NCI-H1105 treated with DMSO at 0.1 percent for 48 hours (cell line): Measurements from ENCODE around the gene USH2A.

Source experiments
- DNase-seq: peaks from one replicate; lab custom pipeline; 2025; lab: John Stamatoyannopoulos, UW

The USH2A gene, protein sequence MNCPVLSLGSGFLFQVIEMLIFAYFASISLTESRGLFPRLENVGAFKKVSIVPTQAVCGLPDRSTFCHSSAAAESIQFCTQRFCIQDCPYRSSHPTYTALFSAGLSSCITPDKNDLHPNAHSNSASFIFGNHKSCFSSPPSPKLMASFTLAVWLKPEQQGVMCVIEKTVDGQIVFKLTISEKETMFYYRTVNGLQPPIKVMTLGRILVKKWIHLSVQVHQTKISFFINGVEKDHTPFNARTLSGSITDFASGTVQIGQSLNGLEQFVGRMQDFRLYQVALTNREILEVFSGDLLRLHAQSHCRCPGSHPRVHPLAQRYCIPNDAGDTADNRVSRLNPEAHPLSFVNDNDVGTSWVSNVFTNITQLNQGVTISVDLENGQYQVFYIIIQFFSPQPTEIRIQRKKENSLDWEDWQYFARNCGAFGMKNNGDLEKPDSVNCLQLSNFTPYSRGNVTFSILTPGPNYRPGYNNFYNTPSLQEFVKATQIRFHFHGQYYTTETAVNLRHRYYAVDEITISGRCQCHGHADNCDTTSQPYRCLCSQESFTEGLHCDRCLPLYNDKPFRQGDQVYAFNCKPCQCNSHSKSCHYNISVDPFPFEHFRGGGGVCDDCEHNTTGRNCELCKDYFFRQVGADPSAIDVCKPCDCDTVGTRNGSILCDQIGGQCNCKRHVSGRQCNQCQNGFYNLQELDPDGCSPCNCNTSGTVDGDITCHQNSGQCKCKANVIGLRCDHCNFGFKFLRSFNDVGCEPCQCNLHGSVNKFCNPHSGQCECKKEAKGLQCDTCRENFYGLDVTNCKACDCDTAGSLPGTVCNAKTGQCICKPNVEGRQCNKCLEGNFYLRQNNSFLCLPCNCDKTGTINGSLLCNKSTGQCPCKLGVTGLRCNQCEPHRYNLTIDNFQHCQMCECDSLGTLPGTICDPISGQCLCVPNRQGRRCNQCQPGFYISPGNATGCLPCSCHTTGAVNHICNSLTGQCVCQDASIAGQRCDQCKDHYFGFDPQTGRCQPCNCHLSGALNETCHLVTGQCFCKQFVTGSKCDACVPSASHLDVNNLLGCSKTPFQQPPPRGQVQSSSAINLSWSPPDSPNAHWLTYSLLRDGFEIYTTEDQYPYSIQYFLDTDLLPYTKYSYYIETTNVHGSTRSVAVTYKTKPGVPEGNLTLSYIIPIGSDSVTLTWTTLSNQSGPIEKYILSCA (N-terminal part only)

DNA sequence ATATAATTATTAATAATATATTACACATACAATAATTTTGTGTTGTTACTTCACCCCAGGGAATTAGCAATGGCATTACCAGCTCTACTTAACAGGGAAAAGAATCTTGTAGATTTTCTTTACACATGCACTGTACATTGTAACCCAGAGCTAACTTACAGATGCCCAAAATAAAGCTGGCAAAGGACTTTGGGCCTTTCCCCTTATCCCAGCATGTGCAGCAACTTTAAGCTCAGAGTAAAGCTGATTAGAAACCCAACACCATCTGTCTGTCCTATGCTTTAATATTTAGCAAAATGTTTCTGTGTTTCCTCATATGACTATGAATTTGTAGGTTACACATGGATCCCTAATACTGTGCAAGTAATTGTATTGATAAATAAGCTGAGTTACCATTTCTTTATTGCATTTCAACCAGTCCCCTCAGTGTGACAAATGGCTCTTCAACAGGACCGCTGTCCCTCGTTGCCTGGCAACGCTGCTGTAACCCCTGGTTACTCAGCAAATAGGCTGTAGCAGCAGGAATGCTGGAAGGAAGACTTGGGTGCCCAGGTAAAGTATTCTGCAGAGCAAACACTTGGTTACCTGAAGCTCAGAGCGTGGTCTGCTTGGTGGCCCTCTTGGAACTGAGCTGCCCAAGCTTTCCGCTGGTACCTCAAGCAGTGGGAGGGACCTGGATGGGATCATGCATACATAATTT is at the start of gene USH2A:
USH2A (minus strand) TSS at position 628 of the 700 bp plus-strand sequence. CDS start 1,112 bp downstream, outside the sequence.
- peak; percentile 85 for DNase-seq

- DNase-seq = no peak
Measured at GRCh38 chr1:216466162-216466801, 43.0 kb upstream of the USH2A start.

- no peak for DNase-seq
Measured at GRCh38 chr1:216464489-216464888, 41.2 kb upstream of the USH2A start.

DNA sequence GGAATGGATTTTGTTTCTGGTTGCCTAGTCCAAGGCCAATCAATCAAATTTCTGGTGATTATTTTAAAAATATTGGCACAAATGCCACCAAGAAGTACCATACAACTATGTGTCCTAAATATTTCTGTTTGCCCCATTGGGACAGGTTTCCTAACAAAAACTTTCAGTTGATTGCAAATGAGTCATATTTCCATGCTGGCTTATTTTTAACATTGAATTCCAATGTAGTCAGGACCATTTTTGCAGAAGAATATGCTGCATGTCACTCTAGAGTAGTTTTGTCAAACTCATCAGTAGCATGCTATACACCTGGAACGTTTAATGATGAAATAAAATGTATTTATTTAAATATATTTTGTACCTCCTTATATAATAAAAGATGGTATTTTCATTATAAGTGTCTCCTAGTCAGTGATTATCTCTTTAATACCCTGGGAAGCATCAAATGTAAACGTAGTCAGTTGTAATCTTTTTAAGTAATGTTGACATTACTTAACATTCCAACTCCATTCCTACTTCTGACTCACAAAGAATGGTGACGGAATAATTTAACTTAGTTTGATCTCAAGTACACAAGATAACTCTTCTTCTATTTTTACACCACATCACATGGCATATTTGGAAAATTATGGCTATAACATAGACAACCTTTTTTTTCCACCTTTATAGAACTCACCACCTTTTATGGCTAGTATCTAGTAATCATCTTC is 39.0 kb upstream of the USH2A start:
- DNase-seq = no peak

GRCh38 chr1:216461466-216461865 is 38.2 kb upstream of the USH2A start:
- DNase-seq = no peak

- DNase-seq = no peak
Measured at GRCh38 chr1:216459651-216460207, 36.5 kb upstream of the USH2A start.

GRCh38 chr1:216458812-216459211 is 35.6 kb upstream of the USH2A start:
- DNase-seq = peak; percentile 26

DNA sequence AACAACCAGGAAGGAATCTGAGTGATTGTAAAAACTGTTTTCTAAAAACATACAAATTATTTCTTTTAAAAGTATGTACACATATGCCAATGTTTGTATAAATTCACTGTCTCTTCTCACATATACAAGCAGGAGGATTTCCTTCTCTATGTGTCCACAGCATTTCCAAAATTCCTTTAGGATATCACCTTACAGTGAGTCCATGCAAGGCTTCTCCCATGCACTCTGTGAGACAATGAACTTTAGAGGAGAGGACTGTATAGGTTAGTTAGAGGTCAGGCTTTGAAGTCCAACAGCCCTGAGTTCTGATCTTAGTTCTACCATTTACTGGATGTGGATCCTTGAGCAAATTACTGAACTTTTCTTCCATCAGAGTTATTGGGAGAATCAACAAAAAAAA is 34.1 kb upstream of the USH2A start:
- no peak for DNase-seq

GRCh38 chr1:216456682-216457081 is 33.4 kb upstream of the USH2A start:
- DNase-seq = no peak

DNA sequence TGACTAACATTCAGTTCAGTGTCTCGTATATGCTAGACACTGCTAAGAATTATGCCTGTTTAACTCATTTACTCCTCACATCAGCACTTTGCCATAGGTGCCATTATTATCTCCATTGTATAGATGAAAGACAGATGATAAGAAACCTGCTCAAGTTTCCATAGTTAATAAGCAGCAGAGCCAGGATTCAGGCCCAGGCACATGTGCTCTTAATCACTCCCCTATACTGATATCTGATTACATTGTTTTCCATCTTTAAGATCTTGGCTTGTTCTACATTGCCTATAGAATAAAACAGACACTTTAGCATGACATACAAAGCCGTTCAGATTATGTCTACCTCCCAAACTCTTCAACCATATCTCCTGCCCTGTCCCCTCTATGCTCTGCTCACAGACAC is 30.5 kb upstream of the USH2A start:
- peak; percentile 19 for DNase-seq

- no peak for DNase-seq
Measured at GRCh38 chr1:216450227-216450626, 27.0 kb upstream of the USH2A start.

DNA sequence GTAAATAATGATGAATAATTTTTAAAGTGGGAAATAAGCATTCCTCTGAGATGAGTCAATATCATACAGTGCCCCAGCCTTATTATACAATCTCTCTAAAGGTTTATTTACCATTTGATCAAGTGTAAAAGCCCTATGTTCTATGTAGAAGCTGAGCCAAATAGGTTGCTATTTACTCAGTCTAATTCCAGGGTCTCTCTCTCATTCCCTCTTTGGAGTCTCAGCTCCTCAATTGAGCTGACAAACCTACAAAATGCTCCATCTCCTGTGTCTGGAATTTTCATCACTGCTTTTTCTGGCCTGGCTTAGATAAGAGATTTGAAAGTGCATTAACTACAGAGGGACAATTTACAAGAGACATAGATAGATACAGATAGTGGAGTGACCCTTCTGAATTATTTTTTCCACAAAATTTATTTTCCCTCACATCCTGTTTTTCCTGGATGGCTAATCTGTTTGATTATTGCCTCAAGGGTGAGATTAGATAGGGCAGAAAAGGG is 24.8 kb upstream of the USH2A start:
- no peak for DNase-seq

DNA sequence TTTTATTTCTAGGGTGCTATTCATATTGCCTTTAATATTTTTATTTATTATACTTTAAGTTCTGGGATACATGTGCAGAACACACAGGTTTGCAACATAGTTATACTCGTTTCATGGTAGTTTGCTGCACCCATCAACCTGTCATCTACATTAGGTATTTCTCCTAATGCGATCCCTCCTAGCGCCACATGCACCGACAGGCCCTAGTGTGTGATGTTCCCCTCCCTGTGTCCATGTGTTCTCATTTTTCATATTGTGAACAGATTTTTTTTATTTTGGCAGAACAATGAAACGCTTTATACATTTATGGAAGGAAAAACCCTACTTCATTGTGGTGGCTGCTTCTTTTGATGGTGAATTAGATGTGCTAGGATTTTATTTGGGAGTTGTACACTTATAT is 14.4 kb upstream of the USH2A start:
- no peak for DNase-seq

DNA sequence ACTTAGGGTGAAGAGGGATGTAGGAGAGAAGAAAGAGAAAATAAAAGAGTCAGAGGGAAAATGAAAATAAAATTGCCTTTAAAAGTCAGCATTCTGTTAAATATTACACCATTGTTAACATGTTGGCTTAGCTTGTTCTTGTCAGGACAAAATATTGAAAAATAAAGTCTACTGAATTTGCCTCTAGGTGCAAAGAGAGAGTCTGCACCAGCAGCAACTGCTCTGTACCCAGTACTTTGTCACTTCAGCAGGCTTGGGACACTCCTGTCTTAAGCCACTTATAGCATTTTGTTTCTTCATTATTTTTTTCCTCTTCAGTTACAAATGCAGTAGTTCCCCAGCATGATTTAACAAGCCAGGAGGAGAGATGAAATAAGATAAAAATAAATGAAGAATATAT is 11.0 kb upstream of the USH2A start:
- DNase-seq = no peak

- no peak for DNase-seq
Measured at GRCh38 chr1:216433175-216433574, 9.9 kb upstream of the USH2A start.

- peak; percentile 33 for DNase-seq
Measured at GRCh38 chr1:216430744-216431143, 7.5 kb upstream of the USH2A start.

DNA sequence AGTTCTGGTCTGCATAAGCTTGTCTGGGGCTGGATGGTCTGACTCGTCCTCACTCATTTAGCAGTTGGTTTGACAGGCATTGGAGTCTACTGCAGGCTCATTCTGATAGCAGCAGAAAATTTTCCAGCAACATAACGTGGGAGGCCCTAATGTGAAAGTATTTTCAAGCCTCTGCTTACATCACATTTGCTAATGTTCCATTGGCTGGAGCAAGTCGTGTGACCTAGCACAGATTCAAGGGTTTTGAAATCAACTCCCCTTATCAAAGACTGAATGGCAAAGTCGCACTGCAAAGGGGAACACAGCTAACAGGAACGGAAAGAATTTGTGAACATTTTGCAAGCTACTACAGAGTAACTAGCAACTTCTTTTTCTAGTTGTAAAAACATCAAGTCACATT is 2.3 kb upstream of the USH2A start:
- no peak for DNase-seq

DNA sequence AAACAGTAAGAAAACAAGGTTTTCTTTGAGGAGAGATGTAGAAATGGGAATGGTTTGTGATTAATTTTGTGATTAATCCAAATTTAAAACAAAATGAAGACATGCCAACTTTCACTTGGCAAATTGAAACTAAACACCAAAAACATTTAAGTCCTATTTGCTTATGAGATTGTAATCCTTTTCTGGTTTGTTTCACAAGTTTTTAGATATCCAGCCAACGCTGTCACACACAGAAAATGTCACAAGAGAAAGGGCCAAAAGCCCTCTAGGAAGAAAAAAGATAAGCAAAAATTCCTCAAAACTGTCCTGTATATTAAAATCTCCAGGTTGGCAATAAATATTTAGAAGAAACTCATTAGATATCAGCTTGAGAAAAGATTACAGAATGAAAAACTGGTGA is 2.5 kb downstream of the USH2A start:
- DNase-seq = no peak

DNA sequence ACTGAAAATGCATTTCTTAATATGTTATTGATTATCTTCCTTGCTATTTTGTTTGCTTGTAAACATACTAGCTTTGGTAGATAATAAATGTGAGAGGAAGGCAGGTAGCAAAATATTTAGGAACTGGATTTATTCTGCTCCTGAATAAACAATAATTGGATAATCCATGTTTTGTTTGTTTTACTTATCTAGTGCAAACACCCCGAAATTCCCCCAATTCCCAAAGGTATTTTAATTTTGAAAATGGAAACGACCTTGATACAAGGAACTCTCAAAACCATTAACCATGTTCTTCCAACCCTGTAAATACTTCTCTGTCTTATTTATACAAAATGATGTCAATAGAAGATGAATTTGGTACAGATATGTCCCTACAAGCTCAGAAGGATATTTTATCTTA is 3.0 kb downstream of the USH2A start:
- DNase-seq = no peak

- no peak for DNase-seq
Measured at GRCh38 chr1:216416488-216416887, 6.8 kb downstream of the USH2A start.
